ENCODE results near the gene MORF4L1. TPM values are rescaled to one million over a fixed set of nuclear protein-coding genes. Genes with fewer than 3 reads are reported as not detected.
"Not testable (repeated sequence)": the region's sequence is repeated elsewhere in the genome, so short reads cannot be mapped to it uniquely, and the experiment has no call there.

MORF4L1 gene
- total and polyA plus RNA-seq, 4 donors = 124 to 433 (median 267) TPM

GRCh38 chr15:78837131-78837530, 35.6 kb upstream of the MORF4L1 start:
- Histone ChIP-seq H3K27me3 (ENCODE audit: control insufficient read depth in 3 of 3, insufficient read depth in 3 of 3, low read length in 2 of 3) (no peaks in the 10 kb centered on the region), H3K9ac (ENCODE audit: insufficient read depth in 1 of 2, low read length in 2 of 2) (no peak overlapping the region), H3K27ac (ENCODE audit: low read depth in 1 of 2, low read length in 1 of 2) (no peak overlapping the region), H3K36me3 (ENCODE audit: control insufficient read depth in 4 of 4, insufficient read depth in 4 of 4, low read length in 4 of 4) (no peaks in the 10 kb centered on the region), H3K4me3 (no peak overlapping the region), H3K4me1 (ENCODE audit: control insufficient read depth in 5 of 5, insufficient read depth in 5 of 5, low read length in 5 of 5) (peaks cover 0 to 10% (median 0%) of the 10 kb centered on the region in 5 donors), H3K9me3 (ENCODE audit: control insufficient read depth in 4 of 4, insufficient read depth in 3 of 4, low read length in 3 of 4) (peaks cover 0 to 2% (median 0%) of the 10 kb centered on the region in 4 donors)
- TF ChIP-seq CTCF (IDR thresholded peaks at IDR 0.05; ENCODE audit: control extremely low read depth, extremely low read depth) = no peak
- 49 to 50% methylated on average over 2 of the region's 2 CpGs for WGBS, 2 donors
- ATAC-seq (ENCODE audit: insufficient read depth, low FRiP score) (no peak), DNase-seq (no peak)

- WGBS, 2 donors = 95 to 97% methylated on average over 8 of the region's 8 CpGs
- no peak for DNase-seq
- Histone ChIP-seq H3K27me3 (ENCODE audit: control insufficient read depth in 3 of 3, insufficient read depth in 3 of 3, low read length in 2 of 3) (no peaks in the 10 kb centered on the region), H3K4me1 (ENCODE audit: control insufficient read depth in 5 of 5, insufficient read depth in 5 of 5, low read length in 5 of 5) (peaks cover 0 to 14% (median 0%) of the 10 kb centered on the region in 5 donors), H3K4me3 (no peak overlapping the region), H3K9me3 (ENCODE audit: control insufficient read depth in 4 of 4, insufficient read depth in 3 of 4, low read length in 3 of 4) (peaks cover 0 to 2% (median 0%) of the 10 kb centered on the region in 4 donors), H3K9ac (ENCODE audit: insufficient read depth in 1 of 2, low read length in 2 of 2) (no peak overlapping the region), H3K36me3 (ENCODE audit: control insufficient read depth in 4 of 4, insufficient read depth in 4 of 4, low read length in 4 of 4) (no peaks in the 10 kb centered on the region), H3K27ac (ENCODE audit: low read depth in 1 of 2, low read length in 1 of 2) (no peak overlapping the region)
- TF ChIP-seq CTCF (IDR thresholded peaks at IDR 0.05; ENCODE audit: control extremely low read depth, extremely low read depth) = no peak
- no peak for ATAC-seq (ENCODE audit: insufficient read depth, low FRiP score)
Observed at GRCh38 chr15:78837543-78837942, 35.1 kb upstream of the MORF4L1 start.

GRCh38 chr15:78838489-78838888, 34.2 kb upstream of the MORF4L1 start:
- Histone ChIP-seq H3K9me3 (ENCODE audit: control insufficient read depth in 4 of 4, insufficient read depth in 3 of 4, low read length in 3 of 4) (peaks cover 0 to 2% (median 0%) of the 10 kb centered on the region in 4 donors), H3K27ac (ENCODE audit: low read depth in 1 of 2, low read length in 1 of 2) (no peak overlapping the region), H3K27me3 (ENCODE audit: control insufficient read depth in 3 of 3, insufficient read depth in 3 of 3, low read length in 2 of 3) (no peaks in the 10 kb centered on the region), H3K36me3 (ENCODE audit: control insufficient read depth in 4 of 4, insufficient read depth in 4 of 4, low read length in 4 of 4) (no peaks in the 10 kb centered on the region), H3K9ac (ENCODE audit: insufficient read depth in 1 of 2, low read length in 2 of 2) (no peak overlapping the region), H3K4me1 (ENCODE audit: control insufficient read depth in 5 of 5, insufficient read depth in 5 of 5, low read length in 5 of 5) (peaks cover 0 to 14% (median 0%) of the 10 kb centered on the region in 5 donors), H3K4me3 (no peak overlapping the region)
- TF ChIP-seq CTCF (IDR thresholded peaks at IDR 0.05; ENCODE audit: control extremely low read depth, extremely low read depth) = no peak
- 75 to 87% methylated on average over 3 of the region's 3 CpGs for WGBS, 2 donors
- no peak for ATAC-seq (ENCODE audit: insufficient read depth, low FRiP score)
- DNase-seq = peak; percentile 62 to 88 (median 76)

GRCh38 chr15:78839151-78839550, 33.5 kb upstream of the MORF4L1 start:
- H3K27me3 ChIP-seq (ENCODE audit: control insufficient read depth in 3 of 3, insufficient read depth in 3 of 3, low read length in 2 of 3); ATAC-seq (ENCODE audit: insufficient read depth, low FRiP score); DNase-seq; H3K36me3 ChIP-seq (ENCODE audit: control insufficient read depth in 4 of 4, insufficient read depth in 4 of 4, low read length in 4 of 4); H3K27ac ChIP-seq (ENCODE audit: low read depth in 1 of 2, low read length in 1 of 2); H3K4me3 ChIP-seq; H3K9me3 ChIP-seq (ENCODE audit: control insufficient read depth in 4 of 4, insufficient read depth in 3 of 4, low read length in 3 of 4); H3K9ac ChIP-seq (ENCODE audit: insufficient read depth in 1 of 2, low read length in 2 of 2): not testable (repeated sequence)
- peaks cover 0 to 14% (median 0%) of the 10 kb centered on the region in 5 donors for H3K4me1 ChIP-seq (ENCODE audit: control insufficient read depth in 5 of 5, insufficient read depth in 5 of 5, low read length in 5 of 5)
- 95 to 96% methylated on average over 6 of the region's 6 CpGs for WGBS, 2 donors

All from lung (tissue), 12 donors.